ENCODE results near the gene NPC1. TPM values are rescaled to one million over a fixed set of nuclear protein-coding genes. Genes with fewer than 3 reads are reported as not detected.

The NPC1 gene
- total and polyA plus RNA-seq, 12 donors, result 8.9 to 34.4 (median 13.3) TPM

DNA sequence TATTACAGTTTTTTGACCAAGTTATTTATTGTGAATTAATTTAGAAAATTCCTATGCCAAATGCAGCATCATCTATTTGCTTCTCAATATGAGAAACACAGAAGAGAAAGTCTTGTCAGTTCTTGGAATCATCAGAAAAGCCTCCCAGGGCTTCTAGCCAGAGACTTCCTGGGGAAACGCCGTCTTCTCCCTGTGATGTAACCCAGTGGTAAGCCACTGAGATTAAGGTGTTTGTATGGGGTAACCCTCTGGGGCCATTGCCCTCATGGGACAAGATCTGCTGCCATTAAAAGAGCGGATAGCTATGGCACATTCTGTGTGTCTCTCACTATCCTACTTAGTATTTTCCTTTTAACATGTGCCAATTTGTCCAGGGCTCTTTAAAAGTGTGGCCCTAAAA lies 48.4 kb upstream of the NPC1 start:
- ATAC-seq (no peak), DNase-seq (no peak)
- intact Hi-C loops (cut with DNase I), result no loop called here
- H3K36me3 ChIP-seq, result peaks cover 0 to 21% (median 0%) of the 10 kb centered on the region in 9 donors
- TF ChIP-seq, protein P1, sequence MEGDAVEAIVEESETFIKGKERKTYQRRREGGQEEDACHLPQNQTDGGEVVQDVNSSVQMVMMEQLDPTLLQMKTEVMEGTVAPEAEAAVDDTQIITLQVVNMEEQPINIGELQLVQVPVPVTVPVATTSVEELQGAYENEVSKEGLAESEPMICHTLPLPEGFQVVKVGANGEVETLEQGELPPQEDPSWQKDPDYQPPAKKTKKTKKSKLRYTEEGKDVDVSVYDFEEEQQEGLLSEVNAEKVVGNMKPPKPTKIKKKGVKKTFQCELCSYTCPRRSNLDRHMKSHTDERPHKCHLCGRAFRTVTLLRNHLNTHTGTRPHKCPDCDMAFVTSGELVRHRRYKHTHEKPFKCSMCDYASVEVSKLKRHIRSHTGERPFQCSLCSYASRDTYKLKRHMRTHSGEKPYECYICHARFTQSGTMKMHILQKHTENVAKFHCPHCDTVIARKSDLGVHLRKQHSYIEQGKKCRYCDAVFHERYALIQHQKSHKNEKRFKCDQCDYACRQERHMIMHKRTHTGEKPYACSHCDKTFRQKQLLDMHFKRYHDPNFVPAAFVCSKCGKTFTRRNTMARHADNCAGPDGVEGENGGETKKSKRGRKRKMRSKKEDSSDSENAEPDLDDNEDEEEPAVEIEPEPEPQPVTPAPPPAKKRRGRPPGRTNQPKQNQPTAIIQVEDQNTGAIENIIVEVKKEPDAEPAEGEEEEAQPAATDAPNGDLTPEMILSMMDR (IDR thresholded peaks at IDR 0.05), result no peak
- no peaks in the 10 kb centered on the region for H3K9me3 ChIP-seq
- H3K4me1 ChIP-seq, result peaks cover 0 to 3% (median 0%) of the 10 kb centered on the region in 9 donors
- WGBS, 2 donors, result 66 to 73% methylated on average over 3 of the region's 3 CpGs
- H3K27me3 ChIP-seq, result no peaks in the 10 kb centered on the region
- no peak overlapping the region for H3K4me3 ChIP-seq
- no peak overlapping the region for H3K27ac ChIP-seq

DNA sequence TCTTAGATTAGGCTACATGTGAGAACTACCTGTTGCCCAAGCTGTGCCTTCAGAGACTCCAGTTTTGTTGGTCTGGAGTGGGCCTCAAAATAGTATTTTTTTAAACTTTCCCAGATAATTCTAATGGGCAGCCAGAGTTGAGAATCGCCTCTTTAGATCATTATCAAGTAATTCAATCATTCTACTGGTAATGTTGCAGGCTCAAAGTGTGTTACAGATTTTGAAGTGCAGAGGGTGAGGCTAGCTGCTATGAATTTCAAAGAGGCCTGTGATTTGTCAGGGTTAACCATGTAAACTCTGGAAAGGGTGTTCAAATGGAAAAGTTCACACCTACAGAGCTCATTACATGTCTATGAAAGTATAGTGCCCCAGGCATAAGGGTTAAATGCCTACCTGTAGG lies 46.3 kb upstream of the NPC1 start:
- no peak for DNase-seq
- no peak for ATAC-seq
- Histone ChIP-seq H3K27me3 (no peaks in the 10 kb centered on the region), H3K27ac (no peak overlapping the region), H3K9me3 (no peaks in the 10 kb centered on the region), H3K36me3 (peaks cover 0 to 28% (median 0%) of the 10 kb centered on the region in 9 donors), H3K4me3 (no peak overlapping the region), H3K4me1 (peaks cover 0 to 7% (median 0%) of the 10 kb centered on the region in 9 donors)
- WGBS, 2 donors, result 85 to 89% methylated on average over 1 of the region's 1 CpG
- TF ChIP-seq, protein P1 (IDR thresholded peaks at IDR 0.05), result no peak
- intact Hi-C loops (cut with DNase I), result no loop called here

DNA sequence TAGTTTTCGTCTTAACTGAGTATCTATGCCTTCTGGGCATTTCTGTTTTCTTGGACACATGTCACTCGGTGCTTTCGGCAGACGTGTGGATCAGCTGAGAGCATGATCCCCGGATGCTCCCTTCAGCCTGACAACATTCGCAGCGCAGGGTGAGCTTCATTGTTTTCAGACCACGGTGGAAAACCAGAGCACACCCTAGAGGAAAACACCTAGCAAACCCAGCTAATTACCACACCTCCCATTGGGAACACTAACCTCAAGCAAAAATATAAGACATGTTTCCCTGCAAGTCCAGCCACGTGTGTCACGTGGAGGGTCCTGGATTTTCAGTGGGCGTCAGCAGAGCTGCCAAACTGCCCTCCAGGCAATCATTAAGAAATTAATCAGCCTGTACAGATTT lies 45.4 kb upstream of the NPC1 start:
- intact Hi-C loops (cut with DNase I), result no loop called here
- Histone ChIP-seq H3K27ac (no peak overlapping the region), H3K27me3 (no peaks in the 10 kb centered on the region), H3K36me3 (peaks cover 0 to 28% (median 0%) of the 10 kb centered on the region in 9 donors), H3K4me1 (peaks cover 0 to 14% (median 3%) of the 10 kb centered on the region in 9 donors), H3K9me3 (no peaks in the 10 kb centered on the region), H3K4me3 (no peak overlapping the region)
- no peak for DNase-seq
- TF ChIP-seq, protein P1 (IDR thresholded peaks at IDR 0.05), result no peak
- no peak for ATAC-seq
- 54 to 56% methylated on average over 11 of the region's 11 CpGs for WGBS, 2 donors

DNA sequence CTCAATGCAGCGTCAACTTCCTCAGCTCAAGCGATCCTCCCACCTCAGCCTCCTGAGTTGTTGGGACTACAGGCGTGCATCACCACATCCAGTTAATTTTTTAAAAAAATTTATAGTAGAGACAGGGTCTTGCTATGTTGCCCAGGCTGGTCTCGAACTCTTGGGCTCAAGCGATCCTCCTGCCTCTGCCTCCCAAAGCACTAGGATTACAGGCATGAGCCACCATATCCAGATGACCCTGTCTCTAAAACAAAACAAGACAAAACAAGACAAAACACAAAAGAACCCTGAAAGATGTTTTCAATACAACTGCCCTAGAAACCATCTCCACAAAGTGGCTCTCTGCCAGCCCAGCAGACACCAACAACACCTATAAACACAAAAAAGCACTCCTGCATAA lies 45.0 kb upstream of the NPC1 start:
- Histone ChIP-seq H3K36me3 (peaks cover 0 to 28% (median 0%) of the 10 kb centered on the region in 9 donors), H3K9me3 (no peaks in the 10 kb centered on the region), H3K27ac (no peak overlapping the region), H3K4me1 (peaks cover 0 to 19% (median 7%) of the 10 kb centered on the region in 9 donors), H3K27me3 (no peaks in the 10 kb centered on the region), H3K4me3 (no peak overlapping the region)
- no peak for DNase-seq
- ATAC-seq, result no peak
- intact Hi-C loops (cut with DNase I), result no loop called here
- 94 to 97% methylated on average over 5 of the region's 5 CpGs for WGBS, 2 donors
- TF ChIP-seq, protein P1 (IDR thresholded peaks at IDR 0.05), result no peak
